Astrocyte (in vitro differentiated cells and primary cell): ENCODE measurements around the gene PI4KA.

Experiments
- EZH2 ChIP-seq: IDR thresholded peaks from 2 replicates; pipeline ENCODE4 v1.6.1; 2012; ENCODE audit warnings: mild to moderate bottlenecking, low read length, inconsistent platforms; ENCODE audit not compliant: insufficient read depth
- TF ChIP-seq, protein P1 (sequence below): IDR thresholded peaks from 2 replicates; pipeline ENCODE4 v1.5.1; 2011; ENCODE audit warnings: low read depth, mild to moderate bottlenecking, inconsistent platforms, low read length, moderate library complexity; ENCODE audit not compliant: insufficient read depth

DNA sequence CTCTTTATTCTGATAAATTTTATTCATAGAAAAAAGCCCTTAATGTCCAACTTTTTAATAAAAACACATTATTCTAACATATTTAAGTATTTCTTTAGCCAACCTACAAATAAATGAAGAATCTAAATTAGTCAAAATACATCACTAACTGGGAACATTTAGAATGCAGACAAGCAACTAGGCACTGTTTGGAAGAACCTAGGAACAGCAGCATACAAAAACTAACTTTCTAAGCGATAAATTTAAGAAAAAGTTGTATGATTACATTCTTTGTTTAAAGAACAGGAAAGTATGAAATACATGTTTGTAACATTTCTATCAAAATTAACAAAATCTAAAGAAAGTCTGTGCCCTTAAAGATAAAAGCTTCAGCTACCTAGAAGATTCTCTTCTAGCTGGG is 35.3 kb downstream of the PI4KA start:
- TF ChIP-seq, protein P1, sequence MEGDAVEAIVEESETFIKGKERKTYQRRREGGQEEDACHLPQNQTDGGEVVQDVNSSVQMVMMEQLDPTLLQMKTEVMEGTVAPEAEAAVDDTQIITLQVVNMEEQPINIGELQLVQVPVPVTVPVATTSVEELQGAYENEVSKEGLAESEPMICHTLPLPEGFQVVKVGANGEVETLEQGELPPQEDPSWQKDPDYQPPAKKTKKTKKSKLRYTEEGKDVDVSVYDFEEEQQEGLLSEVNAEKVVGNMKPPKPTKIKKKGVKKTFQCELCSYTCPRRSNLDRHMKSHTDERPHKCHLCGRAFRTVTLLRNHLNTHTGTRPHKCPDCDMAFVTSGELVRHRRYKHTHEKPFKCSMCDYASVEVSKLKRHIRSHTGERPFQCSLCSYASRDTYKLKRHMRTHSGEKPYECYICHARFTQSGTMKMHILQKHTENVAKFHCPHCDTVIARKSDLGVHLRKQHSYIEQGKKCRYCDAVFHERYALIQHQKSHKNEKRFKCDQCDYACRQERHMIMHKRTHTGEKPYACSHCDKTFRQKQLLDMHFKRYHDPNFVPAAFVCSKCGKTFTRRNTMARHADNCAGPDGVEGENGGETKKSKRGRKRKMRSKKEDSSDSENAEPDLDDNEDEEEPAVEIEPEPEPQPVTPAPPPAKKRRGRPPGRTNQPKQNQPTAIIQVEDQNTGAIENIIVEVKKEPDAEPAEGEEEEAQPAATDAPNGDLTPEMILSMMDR = no peak
- no peak for TF ChIP-seq EZH2
